SKM-1 treated with dmso at 0.1 percent for 144 hours (cell line): ENCODE data around the gene ANXA5.

Source experiments
- DNase-seq: peaks from one replicate; lab custom pipeline; 2025; ENCODE audit not compliant: unreplicated experiment; lab: John Stamatoyannopoulos, UW

Gene ANXA5

GRCh38 chr4:121712001-121712651, 15.3 kb upstream of the ANXA5 start:
- DNase-seq = no peak

- DNase-seq = no peak
These were observed 14.7 kb upstream of the ANXA5 start for GRCh38 chr4:121711263-121712000.

- no peak for DNase-seq
These were observed 13.1 kb upstream of the ANXA5 start for GRCh38 chr4:121709766-121710405.

GRCh38 chr4:121707344-121707743, 10.6 kb upstream of the ANXA5 start:
- DNase-seq = no peak

GRCh38 chr4:121706595-121707021, 9.8 kb upstream of the ANXA5 start:
- DNase-seq = no peak

- no peak for DNase-seq
These were observed 8.7 kb upstream of the ANXA5 start for GRCh38 chr4:121705521-121705920.

GRCh38 chr4:121702136-121702535, 5.4 kb upstream of the ANXA5 start:
- DNase-seq = no peak

GRCh38 chr4:121701263-121701662, 4.5 kb upstream of the ANXA5 start:
- no peak for DNase-seq

GRCh38 chr4:121698236-121698671, 1.5 kb upstream of the ANXA5 start:
- DNase-seq = no peak

GRCh38 chr4:121697564-121697963, 784 bp upstream of the ANXA5 start:
- no peak for DNase-seq

- peak; percentile 53 for DNase-seq
These were observed 605 bp downstream of the ANXA5 start for GRCh38 chr4:121696170-121696580.

- no peak for DNase-seq
These were observed 2.9 kb downstream of the ANXA5 start for GRCh38 chr4:121693886-121694285.

GRCh38 chr4:121693450-121693849, 3.3 kb downstream of the ANXA5 start:
- DNase-seq = no peak

- DNase-seq = no peak
These were observed 4.5 kb downstream of the ANXA5 start for GRCh38 chr4:121692261-121692660.

GRCh38 chr4:121690001-121690400, 6.8 kb downstream of the ANXA5 start:
- DNase-seq = no peak

GRCh38 chr4:121688701-121689100, 8.1 kb downstream of the ANXA5 start:
- DNase-seq = no peak

- no peak for DNase-seq
These were observed 8.5 kb downstream of the ANXA5 start for GRCh38 chr4:121688261-121688660.

GRCh38 chr4:121686255-121686654, 10.5 kb downstream of the ANXA5 start:
- DNase-seq = no peak

GRCh38 chr4:121685257-121685656, 11.5 kb downstream of the ANXA5 start:
- no peak for DNase-seq

- DNase-seq = no peak
These were observed 12.2 kb downstream of the ANXA5 start for GRCh38 chr4:121684561-121684960.

GRCh38 chr4:121684016-121684415, 12.8 kb downstream of the ANXA5 start:
- no peak for DNase-seq

- DNase-seq = no peak
These were observed 16.2 kb downstream of the ANXA5 start for GRCh38 chr4:121680571-121680970.
